ENCODE measurements around the gene RGMB. TPM values are rescaled to one million over a fixed set of nuclear protein-coding genes. Genes with fewer than 3 reads are reported as not detected.
"Not testable (repeated sequence)": the region's sequence is repeated elsewhere in the genome, so short reads cannot be mapped to it uniquely, and the experiment has no call there.

Gene RGMB
- total RNA-seq, 1 experiment from 2014 or later = 16.4 TPM

DNA sequence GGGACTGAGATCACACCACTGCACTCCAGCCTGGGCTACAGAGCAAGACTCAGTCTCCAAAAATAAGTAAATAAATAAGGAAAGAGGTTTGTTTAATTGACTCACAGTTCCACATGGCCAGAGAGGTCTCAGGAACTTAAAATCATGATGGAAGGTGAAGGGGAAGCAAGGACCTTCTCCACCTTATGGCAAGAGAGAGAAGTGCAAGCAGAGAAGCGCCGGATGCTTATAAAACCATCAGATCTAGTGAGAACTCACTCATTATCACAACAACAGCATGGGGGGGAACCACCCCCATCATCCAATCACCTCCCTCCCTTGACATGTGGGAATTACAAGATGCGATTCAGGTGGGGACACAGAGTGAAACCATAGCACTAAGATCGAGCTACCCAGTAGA, 22.8 kb upstream of the RGMB start:
- Mint-ChIP-seq H3K36me3 (ENCODE audit: insufficient read depth, unreplicated experiment) (no peaks in the 10 kb centered on the region), H3K4me3 (ENCODE audit: unreplicated experiment) (no peak overlapping the region), H3K27ac (ENCODE audit: unreplicated experiment) (no peak overlapping the region), H3K9me3 (ENCODE audit: unreplicated experiment) (no peaks in the 10 kb centered on the region), H3K4me1 (ENCODE audit: low read depth, unreplicated experiment) (no peaks in the 10 kb centered on the region), H3K27me3 (ENCODE audit: insufficient read depth, unreplicated experiment) (peaks cover 6% of the 10 kb centered on the region)
- intact Hi-C loops (cut with micrococcal nuclease; ENCODE audit: unreplicated experiment) = loop anchor here (1.0 to 5.0 kb wide), 2 partner anchors 798 to 1453 kb away; no protein-coding TSS in a partner anchor
- POLR2A ChIA-PET = no interaction called here
- CTCF ChIA-PET = no interaction called here
- no peaks in the 10 kb centered on the region for H3K4me1 ChIP-seq
- peak; percentile 40 to 60 for TF ChIP-seq CTCF (IDR thresholded peaks at IDR 0.05; ENCODE audit: insufficient read depth in 1 of 2, low read depth in 1 of 2, low read length in 1 of 2, severe bottlenecking in 1 of 2, unreplicated experiment in 1 of 2)
- no peak overlapping the region for H3K4me3 ChIP-seq (ENCODE audit: low read depth, low read length)
- H3K9me3 ChIP-seq = no peaks in the 10 kb centered on the region
- no TSS peak for BruUV-seq (replicated peaks)
- DNase-seq = peak in 1 of 2 experiments; percentile 26
- H3K27me3 ChIP-seq (replicated peaks; ENCODE audit: control insufficient read depth, insufficient read depth, low read length) = no peaks in the 10 kb centered on the region
- no peaks in the 10 kb centered on the region for H3K36me3 ChIP-seq (ENCODE audit: control insufficient read depth, insufficient read depth, low read length)

GRCh38 chr5:98752331-98752730, 21.1 kb upstream of the RGMB start:
- H3K9me3 ChIP-seq; H3K27me3 ChIP-seq (replicated peaks; ENCODE audit: control insufficient read depth, insufficient read depth, low read length); H3K36me3 Mint-ChIP-seq (ENCODE audit: insufficient read depth, unreplicated experiment); H3K4me3 ChIP-seq (ENCODE audit: low read depth, low read length); DNase-seq; CTCF ChIA-PET; H3K4me1 Mint-ChIP-seq (ENCODE audit: low read depth, unreplicated experiment); H3K27me3 Mint-ChIP-seq (ENCODE audit: insufficient read depth, unreplicated experiment); H3K4me3 Mint-ChIP-seq (ENCODE audit: unreplicated experiment); H3K36me3 ChIP-seq (ENCODE audit: control insufficient read depth, insufficient read depth, low read length); H3K9me3 Mint-ChIP-seq (ENCODE audit: unreplicated experiment); BruUV-seq (replicated peaks); H3K27ac Mint-ChIP-seq (ENCODE audit: unreplicated experiment); H3K4me1 ChIP-seq; POLR2A ChIA-PET: not testable (repeated sequence)
- intact Hi-C loops (cut with micrococcal nuclease; ENCODE audit: unreplicated experiment) = loop anchor here (5.0 kb wide), 1 partner anchor 800 kb away; no protein-coding TSS in a partner anchor

- H3K27ac Mint-ChIP-seq (ENCODE audit: unreplicated experiment); H3K36me3 Mint-ChIP-seq (ENCODE audit: insufficient read depth, unreplicated experiment); H3K9me3 ChIP-seq; H3K9me3 Mint-ChIP-seq (ENCODE audit: unreplicated experiment); DNase-seq; H3K4me3 ChIP-seq (ENCODE audit: low read depth, low read length); H3K4me1 Mint-ChIP-seq (ENCODE audit: low read depth, unreplicated experiment); H3K4me1 ChIP-seq; CTCF ChIA-PET; H3K27me3 ChIP-seq (replicated peaks; ENCODE audit: control insufficient read depth, insufficient read depth, low read length); BruUV-seq (replicated peaks); POLR2A ChIA-PET; H3K36me3 ChIP-seq (ENCODE audit: control insufficient read depth, insufficient read depth, low read length); H3K4me3 Mint-ChIP-seq (ENCODE audit: unreplicated experiment); H3K27me3 Mint-ChIP-seq (ENCODE audit: insufficient read depth, unreplicated experiment): not testable (repeated sequence)
- intact Hi-C loops (cut with micrococcal nuclease; ENCODE audit: unreplicated experiment) = loop anchor here (5.0 kb wide), 1 partner anchor 800 kb away; no protein-coding TSS in a partner anchor
Observed at GRCh38 chr5:98752801-98753200, 20.7 kb upstream of the RGMB start.

- H3K4me1 Mint-ChIP-seq (ENCODE audit: low read depth, unreplicated experiment) = no peaks in the 10 kb centered on the region
- H3K4me3 Mint-ChIP-seq (ENCODE audit: unreplicated experiment) = no peak overlapping the region
- no peak overlapping the region for H3K27ac Mint-ChIP-seq (ENCODE audit: unreplicated experiment)
- no peak for TF ChIP-seq CTCF (IDR thresholded peaks at IDR 0.05; ENCODE audit: insufficient read depth in 1 of 2, low read depth in 1 of 2, low read length in 1 of 2, severe bottlenecking in 1 of 2, unreplicated experiment in 1 of 2)
- no peaks in the 10 kb centered on the region for H3K36me3 Mint-ChIP-seq (ENCODE audit: insufficient read depth, unreplicated experiment)
- no peaks in the 10 kb centered on the region for H3K27me3 ChIP-seq (replicated peaks; ENCODE audit: control insufficient read depth, insufficient read depth, low read length)
- no peaks in the 10 kb centered on the region for H3K9me3 ChIP-seq
- POLR2A ChIA-PET = no interaction called here
- H3K9me3 Mint-ChIP-seq (ENCODE audit: unreplicated experiment) = no peaks in the 10 kb centered on the region
- H3K4me3 ChIP-seq (ENCODE audit: low read depth, low read length) = no peak overlapping the region
- no peak for DNase-seq
- CTCF ChIA-PET = no interaction called here
- H3K4me1 ChIP-seq = no peaks in the 10 kb centered on the region
- intact Hi-C loops (cut with micrococcal nuclease; ENCODE audit: unreplicated experiment) = loop anchor here (5.0 kb wide), 1 partner anchor 801 kb away; no protein-coding TSS in a partner anchor
- H3K27me3 Mint-ChIP-seq (ENCODE audit: insufficient read depth, unreplicated experiment) = peaks cover 9% of the 10 kb centered on the region
- no TSS peak for BruUV-seq (replicated peaks)
- no peaks in the 10 kb centered on the region for H3K36me3 ChIP-seq (ENCODE audit: control insufficient read depth, insufficient read depth, low read length)
Observed at GRCh38 chr5:98753507-98753906, 20.0 kb upstream of the RGMB start.

Data from Caco-2 (cell line).